SK-N-SH (cell line): ENCODE results near the gene CIB4. TPM values are rescaled to one million over a fixed set of nuclear protein-coding genes. Genes with fewer than 3 reads are reported as not detected.

Source experiments
- CTCF ChIA-PET: fragments of 300-600, 350-600 bp; formaldehyde crosslinking; extraction: SDS; loops from one replicate; lab custom pipeline; 2021; lab: Yijun Ruan, JAX
- POLR2A ChIA-PET: fragments of 350-600 bp; sonication (Branson Sonifier 250); formaldehyde crosslinking; extraction: SDS; loops from one replicate; lab custom pipeline; 2020; ENCODE audit warnings: antibody characterized with exemption, inconsistent platforms; lab: Yijun Ruan, JAX
- DNase-seq: peaks from one replicate; pipeline ENCODE4 v3.0.0; 2012
- H2AFZ ChIP-seq: fragments of 200-600 bp; sonication (generic); 2 replicates; pipeline ENCODE4 v1.8.1; 2016; ENCODE audit warnings: antibody characterized with exemption, mild to moderate bottlenecking, low read depth
- H3F3A ChIP-seq: fragments of 200-600 bp; sonication (generic); replicated peaks from 2 replicates; pipeline ENCODE3; 2016; ENCODE audit warnings: antibody characterized with exemption, mild to moderate bottlenecking; ENCODE audit not compliant: insufficient read depth
- H3K27ac ChIP-seq, 2 experiments: fragments of 200-500 bp in 1 of 2; fragments of 200-600 bp in 1 of 2; sonication (Bioruptor generic) in 1 of 2; sonication (generic), shearing (Covaris generic) in 1 of 2; 2 replicates each; pipeline versions ENCODE4 v1.5.1 to v1.6.1; 2014 to 2016; ENCODE audit warnings: low read depth in 2 of 2, inconsistent platforms in 1 of 2, low read length in 1 of 2, mild to moderate bottlenecking in 1 of 2, mixed read lengths in 1 of 2
- H3K27me3 ChIP-seq: fragments of 200-600 bp; sonication (generic), shearing (Covaris generic); 2 replicates; pipeline ENCODE4 v1.6.1; 2016; ENCODE audit warnings: mixed run types; ENCODE audit not compliant: insufficient read depth
- H3K36me3 ChIP-seq, 2 experiments: fragments of 200-500 bp in 1 of 2; fragments of 200-600 bp in 1 of 2; sonication (Bioruptor generic) in 1 of 2; sonication (generic) in 1 of 2; replicated peaks in 1 of 2; 2 replicates each; pipeline versions ENCODE3 to v1.5.1; 2014 to 2016; ENCODE audit warnings: low read length in 1 of 2, mild to moderate bottlenecking in 1 of 2; ENCODE audit not compliant: insufficient read depth in 2 of 2, control insufficient read depth in 1 of 2
- H3K4me1 ChIP-seq, 2 experiments: fragments of 200-500 bp in 1 of 2; fragments of 200-600 bp in 1 of 2; sonication (Bioruptor generic) in 1 of 2; sonication (generic), shearing (Covaris generic) in 1 of 2; 2 replicates each; pipeline versions ENCODE4 v1.5.1 to v1.6.1; 2014 to 2016; ENCODE audit warnings: low read depth in 1 of 2, low read length in 1 of 2, mixed run types in 1 of 2; ENCODE audit not compliant: insufficient read depth in 2 of 2, control insufficient read depth in 1 of 2
- H3K4me2 ChIP-seq: fragments of 200-600 bp; sonication (generic), shearing (Covaris generic); 2 replicates; pipeline ENCODE4 v1.6.1; 2017; ENCODE audit warnings: mixed run types
- H3K4me3 ChIP-seq, 2 experiments: fragments of 200-500 bp in 1 of 2; fragments of 200-600 bp in 1 of 2; sonication (Bioruptor generic) in 1 of 2; sonication (generic), shearing (Covaris generic) in 1 of 2; 2 replicates each; pipeline versions ENCODE4 v1.5.1 to v1.8.1; 2014 to 2016; ENCODE audit warnings: low read depth in 2 of 2, inconsistent platforms in 1 of 2, low read length in 1 of 2, mild to moderate bottlenecking in 1 of 2, mixed read lengths in 1 of 2, moderate library complexity in 1 of 2
- H3K79me2 ChIP-seq: fragments of 200-600 bp; sonication (generic); 2 replicates; pipeline ENCODE4 v1.8.1; 2017; ENCODE audit warnings: mild to moderate bottlenecking; ENCODE audit not compliant: insufficient read depth
- H3K9ac ChIP-seq: fragments of 200-600 bp; sonication (generic); 2 replicates; pipeline ENCODE4 v1.6.1; 2017; ENCODE audit warnings: mixed run types
- H3K9me2 ChIP-seq: fragments of 200-600 bp; sonication (generic); 2 replicates; pipeline ENCODE4 v1.6.1; 2017; ENCODE audit warnings: mixed run types
- H3K9me3 ChIP-seq: fragments of 200-600 bp; sonication (generic); 2 replicates; pipeline ENCODE4 v1.6.1; 2017; ENCODE audit warnings: mixed run types, mild to moderate bottlenecking, moderate library complexity
- H4K20me1 ChIP-seq: fragments of 200-600 bp; sonication (generic); 2 replicates; pipeline ENCODE4 v1.6.1; 2017; ENCODE audit warnings: mild to moderate bottlenecking, mixed run types; ENCODE audit not compliant: insufficient read depth
- ELF1 ChIP-seq: IDR thresholded peaks from 2 replicates; pipeline ENCODE4 v1.4.0; 2012
- EP300 ChIP-seq, 2 experiments: IDR thresholded peaks; 2 replicates each; pipeline versions ENCODE4 v1.4.0 to v1.6.1; 2012; ENCODE audit warnings: borderline replicate concordance in 1 of 2, low read depth in 1 of 2, low read length in 1 of 2
- EZH2phosphoT487 ChIP-seq: fragments of 200-600 bp; sonication (generic); IDR thresholded peaks from 2 replicates; pipeline ENCODE4 v1.6.1; 2017; ENCODE audit warnings: low read depth, mixed run types, mild to moderate bottlenecking, antibody characterized with exemption, moderate library complexity, borderline replicate concordance
- FOSL2 ChIP-seq: IDR thresholded peaks from 2 replicates; pipeline ENCODE4 v1.4.0; 2012; ENCODE audit warnings: low read depth, mild to moderate bottlenecking, moderate library complexity, borderline replicate concordance
- FOXJ3 ChIP-seq: sonication (generic); formaldehyde crosslinking; IDR thresholded peaks from 2 replicates; pipeline ENCODE4 v1.5.1; 2020; ENCODE audit warnings: mild to moderate bottlenecking, missing genetic modification reagents
- GABPA ChIP-seq: IDR thresholded peaks from 2 replicates; pipeline ENCODE4 v1.4.0; 2012; ENCODE audit warnings: low read depth, mild to moderate bottlenecking
- IRF3 ChIP-seq: fragments of 150-350 bp; IDR thresholded peaks from 2 replicates; pipeline ENCODE4 v1.6.1; 2016; ENCODE audit warnings: mild to moderate bottlenecking, low read depth, low read length
- MAX ChIP-seq: IDR thresholded peaks from 2 replicates; pipeline ENCODE4 v1.4.0; 2012; ENCODE audit warnings: low read depth
- MEF2A ChIP-seq: IDR thresholded peaks from 2 replicates; pipeline ENCODE4 v1.4.0; 2012; ENCODE audit warnings: low read depth, borderline replicate concordance
- MXI1 ChIP-seq: IDR thresholded peaks from 2 replicates; pipeline ENCODE4 v1.6.1; 2012; ENCODE audit warnings: mild to moderate bottlenecking, low read depth, low read length, improper control_type of control experiment
- NFIC ChIP-seq: IDR thresholded peaks from 2 replicates; pipeline ENCODE4 v1.4.0; 2012; ENCODE audit warnings: borderline replicate concordance
- NRF1 ChIP-seq: IDR thresholded peaks from 2 replicates; pipeline ENCODE4 v1.6.1; 2012; ENCODE audit warnings: low read depth, mild to moderate bottlenecking, low read length
- PBX3 ChIP-seq: IDR thresholded peaks from 2 replicates; pipeline ENCODE4; 2012
- RCOR1 ChIP-seq: fragments of 150-350 bp; IDR thresholded peaks from 2 replicates; pipeline ENCODE4 v1.6.1; 2017; ENCODE audit warnings: antibody characterized with exemption, low read length
- RXRA ChIP-seq: IDR thresholded peaks from 2 replicates; pipeline ENCODE4 v1.4.0; 2012; ENCODE audit warnings: low read depth, mild to moderate bottlenecking, borderline replicate concordance
- SMC3 ChIP-seq: IDR thresholded peaks from 2 replicates; pipeline ENCODE4 v1.6.1; 2012; ENCODE audit warnings: low read depth, low read length, improper control_type of control experiment
- TEAD4 ChIP-seq: IDR thresholded peaks from 2 replicates; pipeline ENCODE4 v1.4.0; 2012; ENCODE audit warnings: mild to moderate bottlenecking, borderline replicate concordance; ENCODE audit not compliant: insufficient read depth
- USF1 ChIP-seq: IDR thresholded peaks from 2 replicates; pipeline ENCODE4 v1.4.0; 2012; ENCODE audit warnings: low read depth, borderline replicate concordance
- USF2 ChIP-seq: fragments of 150-350 bp; IDR thresholded peaks from 2 replicates; pipeline ENCODE4 v1.6.1; 2017; ENCODE audit warnings: antibody characterized with exemption, low read length, low read depth, borderline replicate concordance
- WGBS: methylation state at CpG from one replicate; pipeline ENCODE4 v1.1.6; 2017; ENCODE audit warnings: low lambda C conversion rate; 5-methylcytosine and 5-hydroxymethylcytosine counted together
- polyA plus RNA-seq, 3 experiments: library from polyadenylated mRNA; depleted of rRNA; stranded (reverse); fragments of >200 nt; gene quantifications; 2 replicates each; pipeline ENCODE4 v1.2.3, GENCODE V29; 2012

CIB4 gene
- polyA plus RNA-seq, 1 of the 3 experiments (the other 2 are of a cell fraction), result not detected

- Histone ChIP-seq H3K36me3 (no peaks in the 10 kb centered on the region), H3F3A (no peaks in the 10 kb centered on the region), H3K9ac (no peak overlapping the region), H2AFZ (no peak overlapping the region), H4K20me1 (no peaks in the 10 kb centered on the region), H3K79me2 (no peaks in the 10 kb centered on the region), H3K4me3 (no peak overlapping the region), H3K27ac (no peak overlapping the region), H3K4me2 (no peak overlapping the region), H3K9me2 (no peaks in the 10 kb centered on the region), H3K4me1 (peaks cover 0 to 49% of the 10 kb centered on the region in 2 experiments; a peak in 2 of 4 replicates), H3K9me3 (no peaks in the 10 kb centered on the region), H3K27me3 (peaks cover 54% of the 10 kb centered on the region)
- DNase-seq, result no peak
- 41% methylated on average over 5 of the region's 5 CpGs for WGBS
- no peak for TF ChIP-seq USF2
- TF ChIP-seq PBX3, result no peak
- no peak for TF ChIP-seq IRF3
- TF ChIP-seq EZH2phosphoT487, result no peak
- TF ChIP-seq FOSL2, result no peak
- TF ChIP-seq TEAD4, result no peak
- TF ChIP-seq MXI1, result no peak
- no peak for TF ChIP-seq MAX
- TF ChIP-seq NFIC, result no peak
- TF ChIP-seq MEF2A, result no peak
- TF ChIP-seq RXRA, result no peak
- TF ChIP-seq SMC3, result no peak
- no peak for TF ChIP-seq USF1
- no peak for TF ChIP-seq GABPA
- no peak for TF ChIP-seq ELF1
- TF ChIP-seq NRF1, result no peak
- TF ChIP-seq RCOR1, result no peak
- no peak for TF ChIP-seq EP300 (IDR thresholded peaks at IDR 0.05; ENCODE audit: borderline replicate concordance in 1 of 2, low read depth in 1 of 2, low read length in 1 of 2)
- no peak for TF ChIP-seq FOXJ3 (CRISPR knock-in tag)
- ChIA-PET CTCF (interaction anchor here (4.4 kb wide), 1 partner anchor 82 kb away, joined by 29 read pairs; no protein-coding TSS in a partner anchor), POLR2A (no interaction called here)
Observed at GRCh38 chr2:26687801-26688200, 46.6 kb upstream of the CIB4 start.
